SHP77 treated with DMSO at 0.1 percent for 48 hours (cell line): ENCODE measurements around the gene RND2.

Experiments used
- DNase-seq: peaks from one replicate; lab custom pipeline; 2025; lab: John Stamatoyannopoulos, UW

Gene RND2

DNA sequence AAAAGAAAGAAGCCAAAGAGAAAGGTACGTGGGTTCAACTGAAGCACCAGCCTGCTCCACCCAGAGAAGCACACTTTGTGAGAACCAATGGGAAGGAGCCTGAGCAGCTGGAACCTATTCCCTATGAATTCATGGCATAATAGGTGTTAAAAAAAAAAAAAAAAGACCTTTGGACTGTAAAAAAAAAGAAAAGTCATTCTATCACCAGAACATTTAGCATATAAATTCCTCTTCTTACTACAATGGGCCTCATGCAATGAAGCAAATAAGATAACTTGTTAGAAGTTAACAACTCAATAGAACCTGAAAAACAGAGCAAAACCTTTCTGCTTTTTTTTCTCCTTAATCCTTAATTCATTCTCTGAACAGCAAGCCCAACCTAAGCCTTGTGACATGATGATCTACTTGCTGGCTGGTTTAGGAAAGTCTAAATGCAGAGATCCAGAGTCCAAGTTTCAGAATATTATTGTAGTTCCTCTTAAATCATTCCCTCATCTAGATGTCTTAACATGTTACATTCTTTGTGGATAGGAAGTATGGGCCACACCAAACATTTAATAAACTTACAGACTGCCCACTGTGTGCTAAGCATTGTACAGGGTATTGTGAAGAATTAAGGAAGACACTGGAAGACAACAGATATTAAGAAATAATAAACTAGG, 54.7 kb downstream of the RND2 start:
- DNase-seq, result no peak
